WTC11 (cell line): Measurements from ENCODE around the gene RFX3. TPM values are rescaled to one million over a fixed set of nuclear protein-coding genes. Genes with fewer than 3 reads are reported as not detected.

Experiments
- ATAC-seq: fragments of 200-7000 bp; cut with Tn5 transposase; 2 replicates; pipeline ENCODE4 v1.10.0; 2021; ENCODE audit warnings: mild to moderate bottlenecking, moderate library complexity
- CTCF ChIA-PET: fragments of 300-600 bp; sonication (Branson Sonifier 250); formaldehyde crosslinking; loops from one replicate; lab custom pipeline; 2021; ENCODE audit warnings: antibody characterized with exemption; lab: Charles Lee
- POLR2A ChIA-PET: fragments of 350-600 bp; sonication (Branson Sonifier 250); formaldehyde crosslinking; loops from one replicate; lab custom pipeline; 2021; ENCODE audit warnings: antibody characterized with exemption; lab: Charles Lee
- DNase-seq: peaks from one replicate; pipeline ENCODE4 v3.0.0; 2021; ENCODE audit warnings: low spot score
- H3K27ac Mint-ChIP-seq: 2 replicates; pipeline ENCODE4 v1.8.0; 2021; ENCODE audit warnings: mixed read lengths
- H3K27me3 Mint-ChIP-seq: 2 replicates; pipeline ENCODE4 v1.8.0; 2021; ENCODE audit warnings: low read depth, mild to moderate bottlenecking, moderate library complexity, mixed read lengths
- H3K36me3 Mint-ChIP-seq: 2 replicates; pipeline ENCODE4 v1.8.0; 2021; ENCODE audit warnings: mixed read lengths
- H3K4me1 Mint-ChIP-seq: 2 replicates; pipeline ENCODE4 v1.8.0; 2022; ENCODE audit warnings: mixed read lengths
- H3K4me3 Mint-ChIP-seq: 2 replicates; pipeline ENCODE4 v1.8.0; 2021; ENCODE audit warnings: mild to moderate bottlenecking, moderate library complexity, mixed read lengths
- H3K9me3 Mint-ChIP-seq: 2 replicates; pipeline ENCODE4 v1.8.0; 2021; ENCODE audit warnings: mixed read lengths
- CBFB ChIP-seq: sonication (generic); formaldehyde crosslinking; IDR thresholded peaks from 2 replicates; pipeline ENCODE4 v1.8.1; 2022; ENCODE audit warnings: mild to moderate bottlenecking, low read depth, missing genetic modification reagents
- ELF4 ChIP-seq: sonication (generic); formaldehyde crosslinking; IDR thresholded peaks from 2 replicates; pipeline ENCODE4 v1.8.1; 2022; ENCODE audit warnings: low read depth, mild to moderate bottlenecking, moderate library complexity, missing genetic modification reagents
- IRF2 ChIP-seq: sonication (generic); formaldehyde crosslinking; IDR thresholded peaks from 2 replicates; pipeline ENCODE4 v1.8.0; 2022; ENCODE audit warnings: low read depth, missing genetic modification reagents, borderline replicate concordance
- MYBL2 ChIP-seq: sonication (generic); formaldehyde crosslinking; IDR thresholded peaks from 2 replicates; pipeline ENCODE4 v1.8.1; 2023; ENCODE audit warnings: mild to moderate bottlenecking, moderate library complexity, missing genetic modification reagents
- NFYB ChIP-seq: sonication (generic); formaldehyde crosslinking; conservative IDR thresholded peaks from 2 replicates; pipeline ENCODE4 v1.8.0; 2022; ENCODE audit warnings: low read depth, missing genetic modification reagents
- NR2C2 ChIP-seq: sonication (generic); formaldehyde crosslinking; IDR thresholded peaks from 2 replicates; pipeline ENCODE4 v1.8.0; 2022; ENCODE audit warnings: mild to moderate bottlenecking, missing genetic modification reagents
- OVOL2 ChIP-seq: fragments of 250-450 bp; sonication (Bioruptor Pico); IDR thresholded peaks from 2 replicates; pipeline ENCODE4 v1.9.0; 2021; ENCODE audit warnings: mild to moderate bottlenecking, borderline replicate concordance
- SOX15 ChIP-seq: fragments of 250-450 bp; sonication (Bioruptor Pico); IDR thresholded peaks from 2 replicates; pipeline ENCODE4 v1.9.0; 2021; ENCODE audit warnings: mild to moderate bottlenecking
- TCF7 ChIP-seq: sonication (generic); formaldehyde crosslinking; IDR thresholded peaks from 2 replicates; pipeline ENCODE4 v1.8.0; 2022; ENCODE audit warnings: mild to moderate bottlenecking, low read depth, missing genetic modification reagents, moderate library complexity
- ZBTB21 ChIP-seq: sonication (generic); formaldehyde crosslinking; IDR thresholded peaks from 2 replicates; pipeline ENCODE4 v1.8.1; 2023; ENCODE audit warnings: mild to moderate bottlenecking, missing genetic modification reagents, borderline replicate concordance
- ZNF219 ChIP-seq: sonication (generic); formaldehyde crosslinking; IDR thresholded peaks from 2 replicates; pipeline ENCODE4 v1.8.0; 2023; ENCODE audit warnings: missing genetic modification reagents, mild to moderate bottlenecking, borderline replicate concordance
- ZNF317 ChIP-seq: sonication (generic); formaldehyde crosslinking; IDR thresholded peaks from 2 replicates; pipeline ENCODE4 v1.8.1; 2023; ENCODE audit warnings: low read depth, mild to moderate bottlenecking, moderate library complexity, missing genetic modification reagents, borderline replicate concordance
- total RNA-seq: library from RNA; stranded (reverse); gene quantifications from 3 replicates; pipeline ENCODE4 v1.2.3, GENCODE V29; 2021
- TF ChIP-seq, protein P1 (sequence below): sonication (generic); formaldehyde crosslinking; IDR thresholded peaks from 2 replicates; pipeline ENCODE4 v1.8.0; 2022; ENCODE audit warnings: missing genetic modification reagents
- TF ChIP-seq, protein P2 (sequence below): sonication (generic); formaldehyde crosslinking; IDR thresholded peaks from 2 replicates; pipeline ENCODE4 v1.8.0; 2023; ENCODE audit warnings: mild to moderate bottlenecking, missing genetic modification reagents
- TF ChIP-seq, protein P3 (sequence below): fragments of 250-450 bp; sonication (Bioruptor Pico); IDR thresholded peaks from 2 replicates; pipeline ENCODE4 v2.1.2; 2022; ENCODE audit warnings: mild to moderate bottlenecking, moderate library complexity
- TF ChIP-seq, protein P4 (sequence below): sonication (generic); formaldehyde crosslinking; IDR thresholded peaks from 2 replicates; pipeline ENCODE4 v1.8.0; 2022; ENCODE audit warnings: mild to moderate bottlenecking, missing genetic modification reagents

Gene RFX3
- total RNA-seq, 1 experiment from 2014 or later, result 13.7 TPM

DNA sequence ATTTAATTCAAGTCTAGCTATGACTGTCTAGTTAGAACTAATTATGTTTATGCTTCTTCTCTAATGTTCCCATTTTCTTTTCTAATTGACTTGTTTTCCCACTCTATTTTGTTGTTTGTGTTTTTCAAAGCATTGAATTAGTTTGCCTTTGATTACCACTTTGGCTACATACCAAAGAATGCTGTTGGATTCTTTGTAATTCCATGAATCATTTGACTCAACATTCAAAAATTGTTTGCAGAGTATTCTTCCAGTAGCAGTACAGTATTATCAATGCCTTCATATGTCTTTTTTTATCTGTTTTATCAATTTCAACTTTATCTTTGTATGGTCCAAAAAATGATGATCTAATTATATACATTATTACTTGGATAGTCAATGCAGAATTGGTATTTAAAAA, 288.7 kb downstream of the RFX3 start (continued):
- TF ChIP-seq, protein P1, sequence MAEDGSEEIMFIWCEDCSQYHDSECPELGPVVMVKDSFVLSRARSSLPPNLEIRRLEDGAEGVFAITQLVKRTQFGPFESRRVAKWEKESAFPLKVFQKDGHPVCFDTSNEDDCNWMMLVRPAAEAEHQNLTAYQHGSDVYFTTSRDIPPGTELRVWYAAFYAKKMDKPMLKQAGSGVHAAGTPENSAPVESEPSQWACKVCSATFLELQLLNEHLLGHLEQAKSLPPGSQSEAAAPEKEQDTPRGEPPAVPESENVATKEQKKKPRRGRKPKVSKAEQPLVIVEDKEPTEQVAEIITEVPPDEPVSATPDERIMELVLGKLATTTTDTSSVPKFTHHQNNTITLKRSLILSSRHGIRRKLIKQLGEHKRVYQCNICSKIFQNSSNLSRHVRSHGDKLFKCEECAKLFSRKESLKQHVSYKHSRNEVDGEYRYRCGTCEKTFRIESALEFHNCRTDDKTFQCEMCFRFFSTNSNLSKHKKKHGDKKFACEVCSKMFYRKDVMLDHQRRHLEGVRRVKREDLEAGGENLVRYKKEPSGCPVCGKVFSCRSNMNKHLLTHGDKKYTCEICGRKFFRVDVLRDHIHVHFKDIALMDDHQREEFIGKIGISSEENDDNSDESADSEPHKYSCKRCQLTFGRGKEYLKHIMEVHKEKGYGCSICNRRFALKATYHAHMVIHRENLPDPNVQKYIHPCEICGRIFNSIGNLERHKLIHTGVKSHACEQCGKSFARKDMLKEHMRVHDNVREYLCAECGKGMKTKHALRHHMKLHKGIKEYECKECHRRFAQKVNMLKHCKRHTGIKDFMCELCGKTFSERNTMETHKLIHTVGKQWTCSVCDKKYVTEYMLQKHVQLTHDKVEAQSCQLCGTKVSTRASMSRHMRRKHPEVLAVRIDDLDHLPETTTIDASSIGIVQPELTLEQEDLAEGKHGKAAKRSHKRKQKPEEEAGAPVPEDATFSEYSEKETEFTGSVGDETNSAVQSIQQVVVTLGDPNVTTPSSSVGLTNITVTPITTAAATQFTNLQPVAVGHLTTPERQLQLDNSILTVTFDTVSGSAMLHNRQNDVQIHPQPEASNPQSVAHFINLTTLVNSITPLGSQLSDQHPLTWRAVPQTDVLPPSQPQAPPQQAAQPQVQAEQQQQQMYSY, result no peak
- no peak for TF ChIP-seq ZNF317 (CRISPR knock-in tag)
- TF ChIP-seq CBFB (CRISPR knock-in tag), result no peak

DNA sequence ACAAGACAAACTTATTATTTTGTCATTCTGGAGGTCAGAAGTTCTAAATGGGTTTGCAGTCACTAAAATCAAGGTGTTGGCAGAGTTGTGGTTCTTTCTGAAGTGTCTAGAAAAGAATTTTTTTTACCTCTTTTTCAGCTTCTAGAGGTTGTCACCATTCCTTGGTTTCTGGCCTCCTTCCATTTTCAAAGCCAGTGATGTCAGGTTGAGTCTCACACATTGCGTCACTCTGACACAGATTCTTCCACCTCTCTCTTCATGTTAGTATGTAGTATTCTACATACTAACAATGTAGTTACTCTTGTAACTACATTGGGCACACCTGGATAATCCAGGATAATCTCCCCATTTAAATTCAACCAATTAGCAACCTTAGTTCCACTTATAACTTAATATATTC, 290.3 kb downstream of the RFX3 start:
- ChIA-PET POLR2A (interaction anchor here (0.6 kb wide), 1 partner anchor 178 kb away, joined by 3 read pairs; no protein-coding TSS in a partner anchor), CTCF (interaction anchor here (1.3 kb wide), 1 partner anchor 375 kb away, joined by 3 read pairs; no protein-coding TSS in a partner anchor)
- ATAC-seq (no peak), DNase-seq (no peak)
- TF ChIP-seq IRF2 (CRISPR knock-in tag), result no peak
- TF ChIP-seq, protein P2, sequence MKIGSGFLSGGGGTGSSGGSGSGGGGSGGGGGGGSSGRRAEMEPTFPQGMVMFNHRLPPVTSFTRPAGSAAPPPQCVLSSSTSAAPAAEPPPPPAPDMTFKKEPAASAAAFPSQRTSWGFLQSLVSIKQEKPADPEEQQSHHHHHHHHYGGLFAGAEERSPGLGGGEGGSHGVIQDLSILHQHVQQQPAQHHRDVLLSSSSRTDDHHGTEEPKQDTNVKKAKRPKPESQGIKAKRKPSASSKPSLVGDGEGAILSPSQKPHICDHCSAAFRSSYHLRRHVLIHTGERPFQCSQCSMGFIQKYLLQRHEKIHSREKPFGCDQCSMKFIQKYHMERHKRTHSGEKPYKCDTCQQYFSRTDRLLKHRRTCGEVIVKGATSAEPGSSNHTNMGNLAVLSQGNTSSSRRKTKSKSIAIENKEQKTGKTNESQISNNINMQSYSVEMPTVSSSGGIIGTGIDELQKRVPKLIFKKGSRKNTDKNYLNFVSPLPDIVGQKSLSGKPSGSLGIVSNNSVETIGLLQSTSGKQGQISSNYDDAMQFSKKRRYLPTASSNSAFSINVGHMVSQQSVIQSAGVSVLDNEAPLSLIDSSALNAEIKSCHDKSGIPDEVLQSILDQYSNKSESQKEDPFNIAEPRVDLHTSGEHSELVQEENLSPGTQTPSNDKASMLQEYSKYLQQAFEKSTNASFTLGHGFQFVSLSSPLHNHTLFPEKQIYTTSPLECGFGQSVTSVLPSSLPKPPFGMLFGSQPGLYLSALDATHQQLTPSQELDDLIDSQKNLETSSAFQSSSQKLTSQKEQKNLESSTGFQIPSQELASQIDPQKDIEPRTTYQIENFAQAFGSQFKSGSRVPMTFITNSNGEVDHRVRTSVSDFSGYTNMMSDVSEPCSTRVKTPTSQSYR, result no peak
- TF ChIP-seq ZNF219 (CRISPR knock-in tag), result no peak
- no peak for TF ChIP-seq NR2C2 (CRISPR knock-in tag)
- no peak for TF ChIP-seq NFYB (CRISPR knock-in tag)
- Mint-ChIP-seq H3K36me3 (no peaks in the 10 kb centered on the region), H3K9me3 (no peaks in the 10 kb centered on the region), H3K27ac (no peak overlapping the region), H3K27me3 (no peaks in the 10 kb centered on the region), H3K4me3 (no peak overlapping the region), H3K4me1 (no peaks in the 10 kb centered on the region)

DNA sequence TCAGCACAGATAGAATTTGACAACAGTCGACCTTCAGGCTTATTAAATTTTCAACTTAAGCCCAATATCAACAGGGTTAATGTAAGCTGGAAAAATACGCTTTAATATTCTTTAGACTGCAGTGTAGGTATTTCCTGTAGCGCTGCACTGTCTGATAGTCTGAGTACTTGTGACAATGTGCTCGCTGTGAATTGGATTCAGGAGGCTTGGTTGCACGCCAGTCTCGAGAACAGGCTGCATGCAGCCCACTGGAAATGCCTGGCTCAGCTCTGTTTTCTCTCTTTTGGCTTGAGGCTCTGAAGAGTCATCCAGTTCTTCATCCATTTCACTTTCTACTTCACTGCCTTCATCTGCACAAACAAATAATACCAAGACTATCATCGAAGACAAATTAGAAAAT, 300.9 kb downstream of the RFX3 start:
- TF ChIP-seq OVOL2 (CRISPR knock-in tag) (no peak), ZBTB21 (CRISPR knock-in tag) (no peak), TCF7 (CRISPR knock-in tag) (no peak), MYBL2 (CRISPR knock-in tag) (no peak), SOX15 (CRISPR knock-in tag) (no peak), ELF4 (CRISPR knock-in tag) (no peak)
- TF ChIP-seq, protein P3, sequence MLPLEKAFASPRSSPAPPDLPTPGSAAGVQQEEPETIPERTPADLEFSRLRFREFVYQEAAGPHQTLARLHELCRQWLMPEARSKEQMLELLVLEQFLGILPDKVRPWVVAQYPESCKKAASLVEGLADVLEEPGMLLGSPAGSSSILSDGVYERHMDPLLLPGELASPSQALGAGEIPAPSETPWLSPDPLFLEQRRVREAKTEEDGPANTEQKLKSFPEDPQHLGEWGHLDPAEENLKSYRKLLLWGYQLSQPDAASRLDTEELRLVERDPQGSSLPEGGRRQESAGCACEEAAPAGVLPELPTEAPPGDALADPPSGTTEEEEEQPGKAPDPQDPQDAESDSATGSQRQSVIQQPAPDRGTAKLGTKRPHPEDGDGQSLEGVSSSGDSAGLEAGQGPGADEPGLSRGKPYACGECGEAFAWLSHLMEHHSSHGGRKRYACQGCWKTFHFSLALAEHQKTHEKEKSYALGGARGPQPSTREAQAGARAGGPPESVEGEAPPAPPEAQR (CRISPR knock-in tag), result no peak
- TF ChIP-seq, protein P4, sequence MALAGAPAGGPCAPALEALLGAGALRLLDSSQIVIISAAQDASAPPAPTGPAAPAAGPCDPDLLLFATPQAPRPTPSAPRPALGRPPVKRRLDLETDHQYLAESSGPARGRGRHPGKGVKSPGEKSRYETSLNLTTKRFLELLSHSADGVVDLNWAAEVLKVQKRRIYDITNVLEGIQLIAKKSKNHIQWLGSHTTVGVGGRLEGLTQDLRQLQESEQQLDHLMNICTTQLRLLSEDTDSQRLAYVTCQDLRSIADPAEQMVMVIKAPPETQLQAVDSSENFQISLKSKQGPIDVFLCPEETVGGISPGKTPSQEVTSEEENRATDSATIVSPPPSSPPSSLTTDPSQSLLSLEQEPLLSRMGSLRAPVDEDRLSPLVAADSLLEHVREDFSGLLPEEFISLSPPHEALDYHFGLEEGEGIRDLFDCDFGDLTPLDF (CRISPR knock-in tag), result no peak
- TF ChIP-seq, all 79 proteins: peak for 0
- Mint-ChIP-seq H3K9me3 (no peaks in the 10 kb centered on the region), H3K36me3 (no peaks in the 10 kb centered on the region), H3K4me1 (peaks cover 10% of the 10 kb centered on the region), H3K27ac (peak overlapping the region; percentile 70), H3K4me3 (no peak overlapping the region), H3K27me3 (no peaks in the 10 kb centered on the region)
- ChIA-PET CTCF (interaction anchor here (1.3 to 2.2 kb wide), 2 partner anchors 16 to 217 kb away, joined by 3 to 10 read pairs; no protein-coding TSS in a partner anchor), POLR2A (no interaction called here)
- DNase-seq (no peak), ATAC-seq (no peak)
